Esophagus squamous epithelium (tissue), 4 donors: ENCODE measurements around the gene DCTN4.

ENCODE experiments used
- CTCF ChIP-seq, 6 experiments: fragments of 450-650 bp in 4 of 6; fragments of 200-600 bp in 2 of 6; sonication (generic) in 2 of 6; IDR thresholded peaks; one replicate each; pipeline ENCODE4 v1.5.1; 2016 to 2019; ENCODE audit warnings: antibody characterized with exemption in 6 of 6, mild to moderate bottlenecking in 4 of 6, moderate library complexity in 4 of 6
- POLR2A ChIP-seq, 4 donors: fragments of 450-650 bp; IDR thresholded peaks; one replicate each; pipeline ENCODE4 v1.6.1; 2017; ENCODE audit warnings: antibody characterized with exemption in 4 of 4, mild to moderate bottlenecking in 4 of 4, moderate library complexity in 3 of 4

- TF ChIP-seq CTCF (IDR thresholded peaks at IDR 0.05) (no peak), POLR2A (IDR thresholded peaks at IDR 0.05) (no peak)
Observed at GRCh38 chr5:150774145-150774544, 15.3 kb upstream of the DCTN4 start.
